Breast epithelium (tissue), 4 donors: ENCODE measurements around the gene TJP1. TPM values are rescaled to one million over a fixed set of nuclear protein-coding genes. Genes with fewer than 3 reads are reported as not detected.
"Not testable (repeated sequence)": the region's sequence is repeated elsewhere in the genome, so short reads cannot be mapped to it uniquely, and the experiment has no call there.

Source experiments
- DNase-seq, 2 donors: peaks; one replicate each; pipeline ENCODE4 v3.0.0-alpha.2; 2019; ENCODE audit warnings: low spot score in 2 of 2
- H3K27ac ChIP-seq, 2 donors: fragments of 200-600 bp; sonication (generic) in 1 of 2; one replicate each; pipeline ENCODE4 v1.5.1; 2016 to 2019; ENCODE audit warnings: mild to moderate bottlenecking in 1 of 2
- H3K27me3 ChIP-seq, 2 donors: fragments of 200-600 bp; sonication (generic) in 1 of 2; one replicate each; pipeline versions ENCODE4 v1.5.1 to v1.6.0; 2017 to 2019; ENCODE audit warnings: control low read depth in 1 of 2, mild to moderate bottlenecking in 1 of 2
- H3K36me3 ChIP-seq: fragments of 200-600 bp; one replicate; pipeline ENCODE4 v1.5.1; 2019
- H3K4me1 ChIP-seq, 2 donors: fragments of 200-600 bp; sonication (generic); one replicate each; pipeline ENCODE4 v1.5.1; 2016 to 2019; ENCODE audit warnings: control low read depth in 1 of 2
- H3K4me3 ChIP-seq, 3 donors: fragments of 200-600 bp; sonication (generic); 1 replicate in 2 of 3; 2 replicates in 1 of 3; pipeline ENCODE4 v1.5.1; 2016 to 2019; ENCODE audit warnings: mild to moderate bottlenecking in 3 of 3, moderate library complexity in 2 of 3
- H3K9me3 ChIP-seq, 2 donors: fragments of 200-600 bp; sonication (generic) in 1 of 2; one replicate each; pipeline ENCODE4 v1.5.1; 2016 to 2019; ENCODE audit warnings: control low read depth in 1 of 2
- POLR2A ChIP-seq: fragments of 450-650 bp; IDR thresholded peaks from one replicate; pipeline ENCODE4 v1.6.1; 2016; ENCODE audit warnings: antibody characterized with exemption, mild to moderate bottlenecking, moderate library complexity
- POLR2AphosphoS5 ChIP-seq, 3 donors: sonication (generic); formaldehyde crosslinking; IDR thresholded peaks; one replicate each; pipeline ENCODE4 v1.6.1; 2017; ENCODE audit warnings: antibody characterized with exemption in 3 of 3
- intact Hi-C: fragments of 100-400 bp; cut with DNase I; formaldehyde crosslinking; loops from one replicate; pipeline ENCODE4 v1.15.1; 2023; ENCODE audit warnings: low total_unique reads
- total RNA-seq, 3 donors: library from RNA; depleted of rRNA; stranded (reverse); fragments of >200 nt; gene quantifications; one replicate each; pipeline ENCODE4 v1.1.0, GENCODE V29; 2016
- TF ChIP-seq, protein P1 (sequence below), 3 donors: fragments of 450-650 bp; IDR thresholded peaks; one replicate each; pipeline ENCODE4 v1.5.1; 2016 to 2017; ENCODE audit warnings: antibody characterized with exemption in 3 of 3, mild to moderate bottlenecking in 3 of 3, moderate library complexity in 3 of 3

The TJP1 gene
- total RNA-seq, 3 donors from 2014 or later, result 92.8 to 101 (median 97.2) TPM

DNA sequence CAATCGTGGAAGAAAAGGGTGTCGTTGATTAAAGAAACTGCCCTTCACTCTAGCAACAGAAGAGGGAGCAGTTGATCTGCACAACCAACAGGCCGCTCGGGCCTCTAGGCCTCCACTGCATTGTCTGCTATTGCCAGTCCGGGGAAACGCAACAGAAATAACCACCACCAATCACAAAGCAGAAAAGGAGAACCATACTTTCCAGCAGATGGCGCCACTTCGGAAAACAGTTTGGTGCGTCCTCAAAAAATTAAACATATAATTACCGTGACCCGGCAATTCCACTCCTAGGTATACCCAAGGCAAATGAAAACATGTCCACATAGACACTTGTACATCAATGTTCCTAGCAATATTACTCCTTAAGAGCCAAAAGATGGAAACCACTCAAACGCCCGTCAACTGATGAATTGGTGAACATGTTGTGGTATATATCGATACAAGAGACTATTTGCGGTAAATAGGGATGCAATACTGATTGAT is 154.1 kb downstream of the TJP1 start:
- Histone ChIP-seq H3K4me1 (no peaks in the 10 kb centered on the region), H3K4me3 (no peak overlapping the region), H3K36me3 (no peaks in the 10 kb centered on the region), H3K9me3 (no peaks in the 10 kb centered on the region), H3K27me3 (no peaks in the 10 kb centered on the region), H3K27ac (no peak overlapping the region)
- intact Hi-C loops, result loop anchor here (2.0 kb wide), 1 partner anchor 39 kb away; no protein-coding TSS in a partner anchor
- peak in 1 of 2 donors; percentile 68 for DNase-seq
- TF ChIP-seq, protein P1, sequence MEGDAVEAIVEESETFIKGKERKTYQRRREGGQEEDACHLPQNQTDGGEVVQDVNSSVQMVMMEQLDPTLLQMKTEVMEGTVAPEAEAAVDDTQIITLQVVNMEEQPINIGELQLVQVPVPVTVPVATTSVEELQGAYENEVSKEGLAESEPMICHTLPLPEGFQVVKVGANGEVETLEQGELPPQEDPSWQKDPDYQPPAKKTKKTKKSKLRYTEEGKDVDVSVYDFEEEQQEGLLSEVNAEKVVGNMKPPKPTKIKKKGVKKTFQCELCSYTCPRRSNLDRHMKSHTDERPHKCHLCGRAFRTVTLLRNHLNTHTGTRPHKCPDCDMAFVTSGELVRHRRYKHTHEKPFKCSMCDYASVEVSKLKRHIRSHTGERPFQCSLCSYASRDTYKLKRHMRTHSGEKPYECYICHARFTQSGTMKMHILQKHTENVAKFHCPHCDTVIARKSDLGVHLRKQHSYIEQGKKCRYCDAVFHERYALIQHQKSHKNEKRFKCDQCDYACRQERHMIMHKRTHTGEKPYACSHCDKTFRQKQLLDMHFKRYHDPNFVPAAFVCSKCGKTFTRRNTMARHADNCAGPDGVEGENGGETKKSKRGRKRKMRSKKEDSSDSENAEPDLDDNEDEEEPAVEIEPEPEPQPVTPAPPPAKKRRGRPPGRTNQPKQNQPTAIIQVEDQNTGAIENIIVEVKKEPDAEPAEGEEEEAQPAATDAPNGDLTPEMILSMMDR (IDR thresholded peaks at IDR 0.05), result peak; percentile 13 to 82 (median 57)
- no peak for TF ChIP-seq POLR2A
- TF ChIP-seq POLR2AphosphoS5 (IDR thresholded peaks at IDR 0.05), result no peak

DNA sequence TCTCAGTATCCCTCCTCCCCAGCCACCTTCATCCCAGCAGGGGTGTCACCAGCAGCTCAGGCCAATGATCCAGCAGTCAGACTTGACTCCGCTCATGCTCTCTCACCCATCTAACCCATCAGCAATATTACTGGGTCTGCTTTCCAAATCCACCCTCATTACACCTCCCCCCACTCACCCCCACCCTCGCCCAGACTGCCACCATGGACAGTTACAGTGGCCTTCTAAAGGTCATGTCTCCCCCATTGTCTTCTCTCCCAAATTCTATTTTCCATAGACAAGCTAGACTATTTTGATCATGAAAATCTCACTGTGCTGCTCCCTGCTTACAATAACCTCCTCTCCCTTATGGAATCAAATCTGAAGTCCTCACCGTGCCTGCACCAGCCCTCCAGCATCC is 156.0 kb downstream of the TJP1 start:
- H3K4me1 ChIP-seq, result no peaks in the 10 kb centered on the region
- H3K27me3 ChIP-seq, result no peaks in the 10 kb centered on the region
- no peak overlapping the region for H3K4me3 ChIP-seq
- H3K36me3 ChIP-seq, result no peaks in the 10 kb centered on the region
- TF ChIP-seq POLR2AphosphoS5 (IDR thresholded peaks at IDR 0.05), result no peak
- TF ChIP-seq, protein P1 (IDR thresholded peaks at IDR 0.05), result no peak
- TF ChIP-seq POLR2A, result no peak
- intact Hi-C loops, result no loop called here
- H3K9me3 ChIP-seq, result no peaks in the 10 kb centered on the region
- no peak overlapping the region for H3K27ac ChIP-seq
- DNase-seq, result no peak

DNA sequence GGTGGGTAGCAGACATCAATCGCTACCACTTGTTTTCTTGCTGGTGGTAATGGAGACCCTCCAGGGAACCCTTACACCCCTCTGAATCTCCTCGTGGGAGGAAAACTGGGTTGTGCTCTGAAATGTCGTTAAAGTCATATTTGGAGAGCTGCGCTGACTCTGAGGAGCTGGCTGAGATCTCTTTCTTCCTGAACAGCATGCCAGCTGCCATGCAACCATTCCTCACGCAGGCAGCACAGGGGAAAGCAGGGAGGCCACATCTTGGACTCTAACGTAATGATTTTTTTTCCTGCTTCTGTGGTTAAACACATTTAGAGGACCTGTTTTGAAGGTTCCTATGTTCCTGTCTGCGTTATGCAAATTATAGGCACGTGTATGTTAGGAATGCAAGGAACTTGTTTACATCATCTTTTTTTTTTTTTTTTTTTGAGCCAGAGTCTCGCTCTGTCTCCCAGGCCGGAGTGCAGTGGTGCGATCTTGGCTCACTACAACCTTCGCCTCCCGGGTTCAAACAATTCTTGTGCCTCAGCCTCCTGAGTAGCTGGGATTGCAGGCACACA is 156.7 kb downstream of the TJP1 start:
- no peaks in the 10 kb centered on the region for H3K9me3 ChIP-seq
- H3K27ac ChIP-seq, result no peak overlapping the region
- H3K4me3 ChIP-seq, result no peak overlapping the region
- no peaks in the 10 kb centered on the region for H3K27me3 ChIP-seq
- no peak for DNase-seq
- H3K4me1 ChIP-seq, result no peaks in the 10 kb centered on the region
- intact Hi-C loops, result no loop called here
- no peaks in the 10 kb centered on the region for H3K36me3 ChIP-seq
- no peak for TF ChIP-seq POLR2A
- no peak for TF ChIP-seq POLR2AphosphoS5 (IDR thresholded peaks at IDR 0.05)
- TF ChIP-seq, protein P1 (IDR thresholded peaks at IDR 0.05), result no peak

DNA sequence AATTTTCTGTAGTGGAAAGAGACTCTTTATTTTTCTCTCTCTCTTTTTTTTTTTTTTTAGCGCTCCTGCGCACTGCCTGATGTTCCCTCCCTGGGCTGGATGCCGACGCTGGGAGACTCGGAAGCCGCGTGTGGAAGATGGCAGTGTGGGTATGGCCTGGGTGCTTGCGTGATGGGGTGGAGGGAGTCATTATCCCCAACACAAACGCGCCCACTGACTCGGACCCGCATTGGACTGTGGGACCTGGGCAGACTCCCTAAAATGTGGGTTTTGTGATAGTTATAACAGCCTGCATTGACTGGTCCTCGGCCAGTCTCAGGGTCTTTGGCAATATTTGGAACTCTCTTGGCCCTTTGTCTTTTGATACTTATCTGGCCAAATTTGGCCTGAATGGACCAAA is 157.9 kb downstream of the TJP1 start:
- Histone ChIP-seq H3K4me3 (no peak overlapping the region), H3K27ac (no peak overlapping the region), H3K36me3 (no peaks in the 10 kb centered on the region), H3K9me3 (no peaks in the 10 kb centered on the region), H3K4me1 (no peaks in the 10 kb centered on the region), H3K27me3 (no peaks in the 10 kb centered on the region)
- intact Hi-C loops, result no loop called here
- TF ChIP-seq, protein P1 (IDR thresholded peaks at IDR 0.05), result no peak
- TF ChIP-seq POLR2AphosphoS5 (IDR thresholded peaks at IDR 0.05), result no peak
- TF ChIP-seq POLR2A, result no peak
- no peak for DNase-seq

DNA sequence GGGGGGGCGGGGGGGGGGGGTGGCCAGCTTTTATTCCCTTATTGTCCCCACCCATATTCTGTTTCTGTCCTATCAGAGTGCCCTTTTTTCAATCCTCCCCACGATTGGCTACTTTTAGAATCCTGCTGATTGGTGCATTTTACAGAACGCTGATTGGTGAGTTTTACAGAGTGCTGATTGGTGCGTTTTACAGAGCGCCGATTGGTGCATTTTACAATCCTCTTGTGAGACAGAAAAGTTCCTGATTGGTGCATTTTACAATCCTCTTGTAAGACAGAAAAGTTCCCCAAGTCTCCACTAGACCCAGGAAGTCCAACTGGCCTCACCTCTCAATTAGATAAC is 164.8 kb downstream of the TJP1 start:
- H3K27me3 ChIP-seq, H3K9me3 ChIP-seq, DNase-seq, H3K4me1 ChIP-seq, H3K36me3 ChIP-seq, H3K4me3 ChIP-seq, intact Hi-C loops, H3K27ac ChIP-seq: not testable (repeated sequence)
